Measurements from ENCODE around the gene MRPL14. TPM values are rescaled to one million over a fixed set of nuclear protein-coding genes. Genes with fewer than 3 reads are reported as not detected.

The MRPL14 gene
- total and polyA plus RNA-seq, 2 of the 4 experiments (the other 2 are of a cell fraction) = 43.7 to 87.9 TPM

DNA sequence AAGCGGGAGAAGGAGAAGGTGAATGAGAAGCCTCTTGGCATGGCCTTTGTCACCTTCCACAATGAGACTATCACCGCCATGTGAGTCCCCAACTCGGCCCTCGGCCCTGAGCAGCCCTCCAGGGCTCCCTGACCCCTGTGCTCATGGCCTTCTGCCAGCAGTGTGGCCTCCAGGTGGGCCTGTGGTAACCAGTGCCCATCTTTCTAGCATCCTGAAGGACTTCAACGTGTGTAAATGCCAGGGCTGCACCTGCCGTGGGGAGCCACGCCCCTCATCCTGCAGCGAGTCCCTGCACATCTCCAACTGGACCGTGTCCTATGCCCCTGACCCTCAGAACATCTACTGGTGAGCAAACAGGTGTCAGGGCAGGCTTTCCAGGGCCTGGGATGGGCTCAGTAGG, 21.1 kb upstream of the MRPL14 start:
- 0 out of 2 replicates have a peak, but pooled peaks cover 2% of the 10 kb centered on the region for H3K9me1 ChIP-seq (ENCODE audit: insufficient read depth, low read length)
- H2AFZ ChIP-seq (replicated peaks; ENCODE audit: low read length, poor library complexity) = no peak overlapping the region
- H3K4ac ChIP-seq (ENCODE audit: low read depth, low read length) = no peak overlapping the region
- no peak overlapping the region for H3K27ac ChIP-seq (ENCODE audit: insufficient read depth, low read length)
- intact Hi-C loops (cut with micrococcal nuclease) = no loop called here
- no peaks in the 10 kb centered on the region for H3K79me1 ChIP-seq (ENCODE audit: low read depth in 1 of 2, low read length in 2 of 2)
- no TSS peak for BruUV-seq (replicated peaks)
- no peaks in the 10 kb centered on the region for H3K9me3 ChIP-seq (ENCODE audit: control insufficient read depth, insufficient read depth, low read length)
- no peak overlapping the region for H3K9ac ChIP-seq (ENCODE audit: low read depth, low read length)
- WGBS, 2 experiments (ENCODE audit: extremely low coverage in 2 of 2, insufficient read length in 1 of 2) = 84% methylated on average over 3 of the region's 9 CpGs; no CpG with 5 or more reads in 1 of the 2 experiments
- H2BK15ac ChIP-seq (ENCODE audit: low read depth, low read length) = no peak overlapping the region
- DNase-seq (no peak), ATAC-seq (ENCODE audit: low read depth) (no peak)
- no peak overlapping the region for H3K4me3 ChIP-seq (ENCODE audit: insufficient read depth, low read depth, low read length)
- H3K4me2 ChIP-seq (ENCODE audit: low read depth, low read length) = no peak overlapping the region
- CTCF ChIA-PET = interaction anchor here (1.2 kb wide), 1 partner anchor 86 kb away, joined by 3 read pairs; no protein-coding TSS in a partner anchor
- dilution Hi-C loops (cut with HindIII; ENCODE audit: low sequenced_read_pairs, unreplicated experiment) = no loop called here
- no peak overlapping the region for H3K23ac ChIP-seq (ENCODE audit: low read depth, low read length)
- no peak overlapping the region for H4K5ac ChIP-seq (ENCODE audit: low read depth, low read length)
- H2BK120ac ChIP-seq (ENCODE audit: low read depth, low read length) = no peak overlapping the region
- in situ Hi-C loops (cut with MboI; ENCODE audit: low sequenced_read_pairs) = no loop called here
- peaks cover 2% of the 10 kb centered on the region for H3K4me1 ChIP-seq (ENCODE audit: control insufficient read depth, insufficient read depth, low read length)
- no peak overlapping the region for H4K8ac ChIP-seq (ENCODE audit: low read depth in 2 of 2, low read length in 2 of 2)
- H4K20me1 ChIP-seq (ENCODE audit: insufficient read depth, low read length) = peaks cover 10% of the 10 kb centered on the region; the same call in 1 of the 2 replicates
- POLR2A ChIA-PET (ENCODE audit: unreplicated experiment) = no interaction called here
- no peak overlapping the region for H4K91ac ChIP-seq (ENCODE audit: insufficient read depth, low read depth, low read length)
- H3K36me3 ChIP-seq (ENCODE audit: control insufficient read depth, insufficient read depth, low read length) = peaks cover 47% of the 10 kb centered on the region
- no peak overlapping the region for H3K56ac ChIP-seq (ENCODE audit: extremely low read depth, insufficient read depth, low read length)
- TF ChIP-seq, protein P1, sequence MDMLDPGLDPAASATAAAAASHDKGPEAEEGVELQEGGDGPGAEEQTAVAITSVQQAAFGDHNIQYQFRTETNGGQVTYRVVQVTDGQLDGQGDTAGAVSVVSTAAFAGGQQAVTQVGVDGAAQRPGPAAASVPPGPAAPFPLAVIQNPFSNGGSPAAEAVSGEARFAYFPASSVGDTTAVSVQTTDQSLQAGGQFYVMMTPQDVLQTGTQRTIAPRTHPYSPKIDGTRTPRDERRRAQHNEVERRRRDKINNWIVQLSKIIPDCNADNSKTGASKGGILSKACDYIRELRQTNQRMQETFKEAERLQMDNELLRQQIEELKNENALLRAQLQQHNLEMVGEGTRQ (IDR thresholded peaks at IDR 0.05; ENCODE audit: low read depth, low read length) = no peak
- TF ChIP-seq ELK1 (IDR thresholded peaks at IDR 0.05; ENCODE audit: borderline replicate concordance, low read depth, low read length) = no peak
- TF ChIP-seq MAFK (IDR thresholded peaks at IDR 0.05; ENCODE audit: low read depth, low read length) = no peak
- TF ChIP-seq SMC3 (IDR thresholded peaks at IDR 0.05; ENCODE audit: low read depth, low read length) = no peak
- no peak for TF ChIP-seq NFE2L2 (IDR thresholded peaks at IDR 0.05; ENCODE audit: low read depth, low read length)
- no peak for TF ChIP-seq CEBPB (IDR thresholded peaks at IDR 0.05; ENCODE audit: low read depth, low read length)
- no peak for TF ChIP-seq MXI1 (IDR thresholded peaks at IDR 0.05; ENCODE audit: borderline replicate concordance, low read depth, low read length)
- no peak for TF ChIP-seq CHD1 (IDR thresholded peaks at IDR 0.05; ENCODE audit: low read depth, low read length)
- no peak for TF ChIP-seq FOS (IDR thresholded peaks at IDR 0.05; ENCODE audit: low read depth, low read length)
- no peak overlapping the region for H2AK9ac ChIP-seq (replicated peaks; ENCODE audit: low read depth, low read length, poor library complexity)
- H2BK5ac ChIP-seq (ENCODE audit: low read depth, low read length, poor library complexity, severe bottlenecking) = no peak overlapping the region
- H2AK5ac ChIP-seq (ENCODE audit: low read depth, low read length) = no peak overlapping the region
- H3K14ac ChIP-seq (replicated peaks; ENCODE audit: low read depth, low read length) = no peak overlapping the region
- H2BK20ac ChIP-seq (ENCODE audit: low read depth, low read length) = no peak overlapping the region
- H3K27me3 ChIP-seq (ENCODE audit: control insufficient read depth, insufficient read depth, low read length) = no peaks in the 10 kb centered on the region
- H3K18ac ChIP-seq (ENCODE audit: low read depth, low read length) = no peak overlapping the region

Measured in IMR-90 (cell line).